AG09309 (cell line): Measurements from ENCODE around the gene COQ4.

Experiments
- DNase-seq: peaks from one replicate; pipeline ENCODE4 v3.0.0-alpha.2; 2010; ENCODE audit warnings: low read depth
- H3K4me3 ChIP-seq: 2 replicates; pipeline ENCODE4 v1.5.1; 2011; ENCODE audit warnings: mild to moderate bottlenecking, low read depth, low read length, moderate library complexity; ENCODE audit not compliant: control insufficient read depth
- TF ChIP-seq, protein P1 (sequence below): IDR thresholded peaks from 2 replicates; pipeline ENCODE4 v1.5.1; 2011; ENCODE audit warnings: mild to moderate bottlenecking, low read depth, low read length, inconsistent platforms; ENCODE audit not compliant: insufficient read depth, control insufficient read depth; ENCODE audit errors: missing control alignments

COQ4 gene

GRCh38 chr9:128355451-128355850, 32.8 kb downstream of the COQ4 start:
- no peak for DNase-seq
- no peak overlapping the region for H3K4me3 ChIP-seq
- TF ChIP-seq, protein P1, sequence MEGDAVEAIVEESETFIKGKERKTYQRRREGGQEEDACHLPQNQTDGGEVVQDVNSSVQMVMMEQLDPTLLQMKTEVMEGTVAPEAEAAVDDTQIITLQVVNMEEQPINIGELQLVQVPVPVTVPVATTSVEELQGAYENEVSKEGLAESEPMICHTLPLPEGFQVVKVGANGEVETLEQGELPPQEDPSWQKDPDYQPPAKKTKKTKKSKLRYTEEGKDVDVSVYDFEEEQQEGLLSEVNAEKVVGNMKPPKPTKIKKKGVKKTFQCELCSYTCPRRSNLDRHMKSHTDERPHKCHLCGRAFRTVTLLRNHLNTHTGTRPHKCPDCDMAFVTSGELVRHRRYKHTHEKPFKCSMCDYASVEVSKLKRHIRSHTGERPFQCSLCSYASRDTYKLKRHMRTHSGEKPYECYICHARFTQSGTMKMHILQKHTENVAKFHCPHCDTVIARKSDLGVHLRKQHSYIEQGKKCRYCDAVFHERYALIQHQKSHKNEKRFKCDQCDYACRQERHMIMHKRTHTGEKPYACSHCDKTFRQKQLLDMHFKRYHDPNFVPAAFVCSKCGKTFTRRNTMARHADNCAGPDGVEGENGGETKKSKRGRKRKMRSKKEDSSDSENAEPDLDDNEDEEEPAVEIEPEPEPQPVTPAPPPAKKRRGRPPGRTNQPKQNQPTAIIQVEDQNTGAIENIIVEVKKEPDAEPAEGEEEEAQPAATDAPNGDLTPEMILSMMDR: no peak

DNA sequence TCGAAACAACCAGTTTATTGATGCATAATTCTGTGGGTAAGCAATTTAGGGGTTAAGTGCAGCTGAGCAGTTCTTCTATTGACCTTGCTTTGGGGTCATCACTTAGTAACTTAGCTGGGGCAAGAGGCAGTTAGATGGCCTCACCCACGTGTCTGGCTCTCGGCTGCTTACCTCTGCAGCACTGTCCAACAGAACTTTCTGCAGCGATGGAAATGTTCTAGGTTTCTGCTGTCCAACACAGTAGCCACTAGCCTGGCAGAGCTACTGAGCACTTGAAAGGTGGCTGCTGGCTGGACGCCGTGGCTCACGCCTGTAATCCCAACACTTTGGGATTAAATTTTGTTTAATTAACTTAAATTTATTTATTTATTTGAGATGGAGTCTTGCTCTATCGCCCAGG, 35.5 kb downstream of the COQ4 start:
- H3K4me3 ChIP-seq: no peak overlapping the region
- no peak for DNase-seq
- TF ChIP-seq, protein P1: no peak

DNA sequence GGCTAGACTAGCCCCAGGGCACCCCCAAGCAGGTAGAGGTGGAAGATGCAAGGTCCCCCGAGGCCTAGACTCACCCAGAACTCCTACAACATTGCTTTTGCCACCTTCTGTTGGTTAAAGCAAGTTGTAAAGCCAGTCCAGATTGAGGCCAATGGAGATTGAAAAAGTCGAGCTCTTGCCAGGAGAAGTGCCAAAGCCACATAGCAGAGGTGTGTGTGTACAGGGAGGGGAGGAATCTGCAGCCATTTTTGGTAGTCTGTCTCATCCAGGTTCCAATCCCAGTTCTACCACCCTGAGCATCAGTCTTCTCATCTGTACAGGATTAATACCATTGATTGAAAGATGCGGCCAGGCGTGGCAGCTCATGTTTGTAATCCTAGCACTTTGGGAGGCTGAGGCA, 36.2 kb downstream of the COQ4 start:
- DNase-seq: no peak
- no peak overlapping the region for H3K4me3 ChIP-seq
- TF ChIP-seq, protein P1: no peak

- no peak for DNase-seq
- H3K4me3 ChIP-seq: no peak overlapping the region
Measured at GRCh38 chr9:128360826-128361225, 38.2 kb downstream of the COQ4 start.

DNA sequence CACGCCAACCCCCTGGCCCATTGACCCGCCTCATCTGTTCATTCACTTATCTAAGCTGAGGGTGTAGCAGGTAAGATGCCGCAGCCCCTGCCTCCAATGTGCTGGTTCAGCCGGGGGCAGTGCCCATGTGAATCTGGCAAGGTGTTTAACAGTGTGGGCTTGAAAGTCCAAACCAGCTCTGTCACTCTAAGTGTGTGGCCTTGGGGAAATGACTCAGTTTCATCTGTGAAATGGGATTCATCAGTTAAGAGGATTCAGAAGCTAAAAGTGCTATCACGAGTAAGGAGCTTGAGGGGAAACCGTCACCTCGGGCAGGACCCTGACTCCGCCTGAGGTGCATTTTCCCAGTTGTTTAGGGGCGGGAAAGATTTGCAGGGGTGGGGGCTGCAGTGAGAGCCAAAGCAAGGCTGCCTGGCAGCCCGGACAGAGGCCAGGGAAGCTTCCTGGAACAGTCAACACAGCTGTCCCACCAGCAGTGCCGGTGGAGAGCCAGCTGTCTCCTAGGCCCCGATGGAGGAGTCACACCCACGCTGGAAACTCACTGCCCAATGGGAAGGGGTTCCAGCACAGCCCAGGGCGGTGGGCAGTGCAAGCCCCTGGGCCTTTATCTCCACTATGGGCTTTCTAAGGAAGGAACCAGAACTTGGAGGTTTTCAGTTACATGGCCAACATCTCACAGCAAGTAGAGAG, 38.8 kb downstream of the COQ4 start:
- TF ChIP-seq, protein P1: no peak
- peak overlapping the region; percentile 41; the same call in 1 of the 2 replicates for H3K4me3 ChIP-seq
- DNase-seq: no peak

More at GRCh38 chr9:128360826-128361225, 38.2 kb downstream of the COQ4 start:
- TF ChIP-seq, protein P1: no peak

GRCh38 chr9:128361986-128362646, 39.5 kb downstream of the COQ4 start:
- H3K4me3 ChIP-seq: peak overlapping the region; percentile 41
- TF ChIP-seq, protein P1: peak; percentile 92
- DNase-seq: peak; percentile 35
